HL-60 (cell line): Measurements from ENCODE around the gene SOCS6.
A peak's percentile ranks its signal among the peaks of the same experiment; 100 is the strongest.

Source experiments
- DNase-seq, 2 experiments: peaks; one replicate each; pipeline ENCODE4 v3.0.0-alpha.2; 2010 to 2020; ENCODE audit warnings: low read depth in 1 of 2, low spot score in 1 of 2
- H3K27ac ChIP-seq: fragments of 250-450 bp; sonication (Bioruptor Pico); replicated peaks from 2 replicates; pipeline ENCODE4 v1.5.1; 2020; ENCODE audit warnings: mild to moderate bottlenecking, moderate library complexity
- H3K27me3 ChIP-seq: fragments of 250-450 bp; sonication (Bioruptor Pico); 2 replicates; pipeline ENCODE4 v1.5.1; 2021; ENCODE audit warnings: mild to moderate bottlenecking, moderate library complexity; ENCODE audit not compliant: insufficient read depth, poor library complexity, severe bottlenecking
- H3K4me3 ChIP-seq: replicated peaks from 2 replicates; pipeline ENCODE4 v1.5.1; 2011; ENCODE audit warnings: mild to moderate bottlenecking, control low read depth, low read length; ENCODE audit not compliant: insufficient read depth
- CTCF ChIP-seq: IDR thresholded peaks from one replicate; pipeline ENCODE4 v1.5.1; 2011; ENCODE audit warnings: low read length, control low read depth, inconsistent platforms; ENCODE audit not compliant: insufficient read depth
- GABPA ChIP-seq: IDR thresholded peaks from 2 replicates; pipeline ENCODE4 v1.6.1; 2012; ENCODE audit warnings: low read depth
- POLR2AphosphoS5 ChIP-seq: IDR thresholded peaks from 2 replicates; pipeline ENCODE4 v1.6.1; 2012; ENCODE audit warnings: low read depth
- REST ChIP-seq: IDR thresholded peaks from 2 replicates; pipeline ENCODE4 v1.6.1; 2012; ENCODE audit warnings: low read depth; ENCODE audit not compliant: insufficient replicate concordance
- SPI1 ChIP-seq: IDR thresholded peaks from 2 replicates; pipeline ENCODE4 v1.6.1; 2012; ENCODE audit warnings: low read depth, mild to moderate bottlenecking, borderline replicate concordance
- long read RNA-seq: library from polyadenylated mRNA; unstranded; transcript quantifications from one replicate; pipeline ENCODE4 v2.0.0, GENCODE V29; 2020

Gene SOCS6
- long read RNA-seq, full-length matches to known transcripts: 26 of 29 reads
- long read RNA-seq, partial matches to known transcripts: 2 of 29 reads
- long read RNA-seq, other reads (novel, unspliced or antisense): 1 of 29 reads

- DNase-seq: peak; percentile 39 to 80
- H3K27me3 ChIP-seq: no peaks in the 10 kb centered on the region
- peak within 1 kb of the TSS; percentile 66 for H3K4me3 ChIP-seq
- TF ChIP-seq POLR2AphosphoS5: peak; percentile 66; the same call in 1 of the 2 replicates
- TF ChIP-seq GABPA: no peak
- no peak for TF ChIP-seq CTCF
- TF ChIP-seq SPI1: no peak; the same call in 1 of the 2 replicates
- peak; percentile 20 for TF ChIP-seq REST
- H3K27ac ChIP-seq: peak within 1 kb of the TSS; percentile 52
These were observed at the start of gene SOCS6 for GRCh38 chr18:70288851-70289328. TSS of gene SOCS6 (plus strand) at chr18:70289045. CDS start at chr18:70324669, 35,624 bp downstream.

- TF ChIP-seq GABPA (no peak), SPI1 (no peak), REST (no peak), POLR2AphosphoS5 (no peak), CTCF (no peak)
- H3K27me3 ChIP-seq: no peaks in the 10 kb centered on the region
- H3K27ac ChIP-seq: no peak overlapping the region
- DNase-seq: no peak
- no peak overlapping the region for H3K4me3 ChIP-seq
These were observed 45.5 kb upstream of the SOCS6 start for GRCh38 chr18:70243131-70243929.

- no peaks in the 10 kb centered on the region for H3K27me3 ChIP-seq
- no peak for DNase-seq
- H3K27ac ChIP-seq: no peak overlapping the region
- TF ChIP-seq GABPA (no peak), POLR2AphosphoS5 (no peak), REST (no peak), CTCF (no peak), SPI1 (no peak)
- H3K4me3 ChIP-seq: no peak overlapping the region
These were observed 42.8 kb upstream of the SOCS6 start for GRCh38 chr18:70246061-70246466.
